ENCODE data around the gene ROCK2.

The ROCK2 gene

DNA sequence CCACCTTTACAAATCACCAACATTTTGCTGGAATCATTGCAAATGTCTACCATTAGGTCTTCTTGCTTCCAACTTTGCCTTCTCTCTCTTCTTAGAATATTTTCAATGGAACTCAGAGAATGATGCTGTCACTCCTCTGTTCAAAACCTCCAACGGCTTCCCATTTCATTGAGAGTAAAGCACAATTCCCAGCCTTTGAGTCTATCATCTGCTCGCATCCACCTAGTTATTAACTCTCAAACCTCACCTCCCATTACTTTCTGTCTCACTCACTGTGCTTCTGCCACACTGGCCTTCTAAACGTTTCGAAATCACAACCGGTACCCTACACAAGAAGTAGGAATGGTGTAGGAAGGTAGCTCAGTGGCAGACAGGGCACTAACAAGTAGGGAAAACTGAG lies 40.0 kb downstream of the ROCK2 start:
- no peak overlapping the region for H3K4me3 ChIP-seq (ENCODE audit: low read depth, low read length)
- TF ChIP-seq CTCF (IDR thresholded peaks at IDR 0.05; ENCODE audit: borderline replicate concordance, insufficient read depth, low read depth, low read length): no peak

GRCh38 chr2:11303290-11304013 lies 41.0 kb downstream of the ROCK2 start:
- TF ChIP-seq CTCF (IDR thresholded peaks at IDR 0.05; ENCODE audit: borderline replicate concordance, insufficient read depth, low read depth, low read length): no peak
- no peak overlapping the region for H3K4me3 ChIP-seq (ENCODE audit: low read depth, low read length)

DNA sequence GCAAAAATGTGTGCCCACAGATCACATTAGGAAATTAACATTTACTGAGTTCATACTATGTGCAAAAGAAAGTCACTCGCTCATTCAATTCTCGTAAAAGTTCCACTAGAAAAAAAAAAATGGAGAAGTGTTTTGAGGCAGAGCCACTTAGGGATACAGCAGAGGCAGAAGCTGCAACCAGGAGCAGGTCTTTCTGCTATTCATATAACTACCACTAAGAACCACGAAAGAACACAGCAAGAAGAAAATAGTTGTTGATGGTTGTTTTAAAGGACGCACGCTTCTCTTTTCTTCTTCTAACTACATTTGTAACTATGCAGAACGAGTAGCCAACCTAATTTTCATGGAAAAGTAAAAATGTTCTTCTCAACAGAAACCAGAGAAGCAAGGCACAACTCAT lies 45.0 kb downstream of the ROCK2 start:
- no peak overlapping the region for H3K4me3 ChIP-seq (ENCODE audit: low read depth, low read length)
- TF ChIP-seq CTCF (IDR thresholded peaks at IDR 0.05; ENCODE audit: borderline replicate concordance, insufficient read depth, low read depth, low read length): no peak

DNA sequence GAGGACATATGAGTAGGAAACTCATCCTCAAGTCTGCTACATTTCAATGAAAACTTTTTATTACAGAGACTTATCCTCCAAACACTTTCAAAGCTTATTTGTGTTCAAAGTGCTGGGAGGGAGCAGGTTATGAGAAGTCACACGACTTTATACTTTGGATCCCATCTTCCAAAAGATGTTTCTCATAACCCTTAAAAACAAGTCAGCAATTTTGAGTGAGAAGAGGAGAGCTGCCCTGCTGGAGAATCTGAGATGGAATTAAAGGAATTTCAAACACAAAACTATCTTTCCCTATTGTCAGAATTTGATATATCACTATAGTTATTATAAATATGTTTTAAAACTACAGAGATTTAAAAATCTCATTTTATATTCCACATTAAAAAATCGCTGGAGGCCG lies 45.8 kb downstream of the ROCK2 start:
- TF ChIP-seq CTCF (IDR thresholded peaks at IDR 0.05; ENCODE audit: borderline replicate concordance, insufficient read depth, low read depth, low read length): no peak
- H3K4me3 ChIP-seq (ENCODE audit: low read depth, low read length): no peak overlapping the region

DNA sequence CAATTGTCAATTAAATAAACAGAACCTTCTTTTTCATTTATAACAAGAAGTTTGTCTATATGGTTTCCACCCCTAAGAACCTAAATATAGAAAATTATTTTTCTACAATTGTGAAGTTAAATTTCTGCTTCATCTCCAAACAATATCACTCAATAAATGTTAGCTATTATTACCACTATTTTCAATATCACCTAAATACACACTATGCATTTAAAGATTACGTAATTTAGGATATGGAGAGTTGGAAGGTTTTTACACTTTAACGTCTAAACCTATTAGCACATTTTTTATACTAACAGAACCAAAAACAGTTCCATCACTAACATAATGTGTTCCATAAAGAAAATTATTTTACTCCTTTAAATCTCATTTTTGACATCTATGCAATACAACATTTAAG lies 48.0 kb downstream of the ROCK2 start:
- H3K4me3 ChIP-seq (ENCODE audit: low read depth, low read length): no peak overlapping the region
- no peak for TF ChIP-seq CTCF (IDR thresholded peaks at IDR 0.05; ENCODE audit: borderline replicate concordance, insufficient read depth, low read depth, low read length)

GRCh38 chr2:11292464-11293255 lies 51.8 kb downstream of the ROCK2 start:
- no peak overlapping the region for H3K4me3 ChIP-seq (ENCODE audit: low read depth, low read length)
- no peak for TF ChIP-seq CTCF (IDR thresholded peaks at IDR 0.05; ENCODE audit: borderline replicate concordance, insufficient read depth, low read depth, low read length)

GRCh38 chr2:11290713-11291112 lies 53.7 kb downstream of the ROCK2 start:
- H3K4me3 ChIP-seq (ENCODE audit: low read depth, low read length): no peak overlapping the region
- TF ChIP-seq CTCF (IDR thresholded peaks at IDR 0.05; ENCODE audit: borderline replicate concordance, insufficient read depth, low read depth, low read length): no peak
